ENCODE results near the gene TPT1.
"Not testable (repeated sequence)": the region's sequence is repeated elsewhere in the genome, so short reads cannot be mapped to it uniquely, and the experiment has no call there.

Gene TPT1

GRCh38 chr13:45385907-45386553 lies 45.0 kb upstream of the TPT1 start:
- Histone ChIP-seq H3K27me3 (ENCODE audit: control insufficient read depth in 1 of 2, insufficient read depth in 1 of 2, low read length in 2 of 2) (no peaks in the 10 kb centered on the region), H3K9ac (ENCODE audit: low read length) (no peak overlapping the region), H2BK5ac (ENCODE audit: low read depth, low read length, poor library complexity, severe bottlenecking) (no peak overlapping the region), H3K4me2 (ENCODE audit: low read length, poor library complexity, severe bottlenecking) (no peak overlapping the region), H4K91ac (ENCODE audit: low read length) (no peak overlapping the region), H2BK12ac (ENCODE audit: low read length in 2 of 2) (no peak overlapping the region), H2AFZ (ENCODE audit: low read depth, low read length) (no peak overlapping the region), H2AK5ac (ENCODE audit: low read length, severe bottlenecking) (no peak overlapping the region), H3K27ac (ENCODE audit: low read length, poor library complexity, severe bottlenecking) (no peak overlapping the region), H3K18ac (ENCODE audit: low read depth in 1 of 2, low read length in 2 of 2) (no peak overlapping the region), H3K4me1 (ENCODE audit: control insufficient read depth, insufficient read depth, low read depth, low read length) (no peaks in the 10 kb centered on the region), H3K79me1 (replicated peaks; ENCODE audit: low read length, poor library complexity, severe bottlenecking) (no peaks in the 10 kb centered on the region), H3K36me3 (ENCODE audit: control insufficient read depth in 1 of 2, insufficient read depth in 2 of 2, low read depth in 1 of 2, low read length in 2 of 2) (peaks cover 14 to 47% of the 10 kb centered on the region in 2 experiments), H3K4ac (ENCODE audit: low read depth in 1 of 2, low read length in 2 of 2) (no peak overlapping the region), H3K4me3 (ENCODE audit: insufficient read depth in 1 of 2, low read depth in 1 of 2, low read length in 2 of 2) (no peak overlapping the region), H2BK120ac (ENCODE audit: low read depth, low read length) (no peak overlapping the region), H3K23ac (ENCODE audit: low read length in 2 of 2) (no peak overlapping the region), H3K14ac (ENCODE audit: low read length in 2 of 2) (no peak overlapping the region), H3K9me3 (ENCODE audit: control insufficient read depth, low read length) (no peaks in the 10 kb centered on the region), H2BK15ac (ENCODE audit: low read depth, poor library complexity, severe bottlenecking) (no peak overlapping the region), H4K8ac (ENCODE audit: low read length) (no peak overlapping the region)
- no peak for DNase-seq
- 94% methylated on average over 5 of the region's 5 CpGs for WGBS

DNA sequence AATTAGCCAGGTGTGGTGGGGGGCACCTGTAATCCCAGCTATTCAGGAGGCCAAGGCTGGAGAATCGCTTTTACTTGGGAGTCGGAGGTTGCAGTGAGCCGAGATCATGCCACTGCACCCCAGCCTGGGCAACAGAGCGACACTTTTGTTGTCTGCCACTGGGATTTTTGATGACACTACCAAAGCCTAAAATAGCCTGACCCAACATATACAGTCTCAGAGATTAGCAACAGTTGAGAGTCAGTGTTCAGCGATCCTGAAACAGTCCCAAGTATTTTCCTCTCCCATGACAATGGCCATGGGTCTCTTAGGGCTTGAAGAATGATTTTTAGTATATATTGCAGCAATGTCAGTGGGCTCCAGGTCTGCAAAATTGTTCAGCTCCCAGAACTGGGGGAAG lies 44.3 kb upstream of the TPT1 start:
- H4K91ac ChIP-seq (ENCODE audit: low read length) = no peak overlapping the region
- no peak overlapping the region for H3K27ac ChIP-seq (ENCODE audit: low read length, poor library complexity, severe bottlenecking)
- no peak overlapping the region for H2BK12ac ChIP-seq (ENCODE audit: low read length in 2 of 2)
- H3K14ac ChIP-seq (ENCODE audit: low read length in 2 of 2) = no peak overlapping the region
- no peak overlapping the region for H3K4me2 ChIP-seq (ENCODE audit: low read length, poor library complexity, severe bottlenecking)
- no peaks in the 10 kb centered on the region for H3K79me1 ChIP-seq (replicated peaks; ENCODE audit: low read length, poor library complexity, severe bottlenecking)
- no peak overlapping the region for H3K18ac ChIP-seq (ENCODE audit: low read depth in 1 of 2, low read length in 2 of 2)
- H2AK5ac ChIP-seq (ENCODE audit: low read length, severe bottlenecking) = no peak overlapping the region
- no peaks in the 10 kb centered on the region for H3K27me3 ChIP-seq (ENCODE audit: control insufficient read depth in 1 of 2, insufficient read depth in 1 of 2, low read length in 2 of 2)
- no peak overlapping the region for H3K23ac ChIP-seq (ENCODE audit: low read length in 2 of 2)
- H3K4ac ChIP-seq (ENCODE audit: low read depth in 1 of 2, low read length in 2 of 2) = no peak overlapping the region
- no peaks in the 10 kb centered on the region for H3K9me3 ChIP-seq (ENCODE audit: control insufficient read depth, low read length)
- no peaks in the 10 kb centered on the region for H3K4me1 ChIP-seq (ENCODE audit: control insufficient read depth, insufficient read depth, low read depth, low read length)
- DNase-seq = no peak
- no peak overlapping the region for H2BK15ac ChIP-seq (ENCODE audit: low read depth, poor library complexity, severe bottlenecking)
- 95% methylated on average over 4 of the region's 5 CpGs for WGBS
- H3K9ac ChIP-seq (ENCODE audit: low read length) = no peak overlapping the region
- H3K36me3 ChIP-seq (ENCODE audit: control insufficient read depth in 1 of 2, insufficient read depth in 2 of 2, low read depth in 1 of 2, low read length in 2 of 2) = peaks cover 12 to 43% of the 10 kb centered on the region in 2 experiments
- no peak overlapping the region for H2BK5ac ChIP-seq (ENCODE audit: low read depth, low read length, poor library complexity, severe bottlenecking)
- no peak overlapping the region for H2BK120ac ChIP-seq (ENCODE audit: low read depth, low read length)
- no peak overlapping the region for H3K4me3 ChIP-seq (ENCODE audit: insufficient read depth in 1 of 2, low read depth in 1 of 2, low read length in 2 of 2)
- H2AFZ ChIP-seq (ENCODE audit: low read depth, low read length) = no peak overlapping the region
- no peak overlapping the region for H4K8ac ChIP-seq (ENCODE audit: low read length)

DNA sequence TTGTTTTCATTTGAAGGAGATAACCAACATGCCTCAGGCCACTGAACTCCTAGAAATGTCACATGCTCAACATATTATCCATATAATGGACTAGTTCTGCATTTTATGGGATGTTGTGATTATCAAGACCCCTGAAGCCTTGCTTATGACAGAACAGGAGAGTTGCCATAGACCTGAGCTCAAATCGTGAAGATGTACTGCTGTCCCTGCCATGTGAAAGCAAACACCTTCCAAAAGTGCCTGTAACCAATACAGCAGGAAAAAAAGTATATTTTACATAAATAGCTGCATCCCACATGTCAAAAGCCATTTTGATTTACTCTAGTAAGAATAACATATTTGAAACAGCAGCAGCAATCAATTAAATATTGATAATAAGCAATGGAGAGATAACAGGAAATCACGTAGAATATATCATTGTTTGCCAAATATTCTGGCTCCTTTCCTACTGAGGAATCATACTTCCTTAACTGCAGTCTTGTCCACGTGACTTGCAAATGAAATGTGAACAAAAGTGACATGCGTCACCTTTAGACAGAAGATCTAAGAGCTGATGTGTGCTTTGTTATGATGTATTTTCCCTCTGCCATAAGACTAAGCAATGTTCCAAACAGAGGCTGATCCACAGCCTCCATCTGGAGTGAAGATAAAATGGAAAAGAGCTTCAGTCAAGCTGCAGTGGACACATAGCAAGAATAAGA lies 43.6 kb upstream of the TPT1 start:
- Histone ChIP-seq H3K36me3 (ENCODE audit: control insufficient read depth in 1 of 2, insufficient read depth in 2 of 2, low read depth in 1 of 2, low read length in 2 of 2) (peaks cover 12 to 43% of the 10 kb centered on the region in 2 experiments), H2BK5ac (ENCODE audit: low read depth, low read length, poor library complexity, severe bottlenecking) (no peak overlapping the region), H3K9me3 (ENCODE audit: control insufficient read depth, low read length) (no peaks in the 10 kb centered on the region), H3K18ac (ENCODE audit: low read depth in 1 of 2, low read length in 2 of 2) (no peak overlapping the region), H3K14ac (ENCODE audit: low read length in 2 of 2) (no peak overlapping the region), H3K23ac (ENCODE audit: low read length in 2 of 2) (no peak overlapping the region), H2BK12ac (ENCODE audit: low read length in 2 of 2) (no peak overlapping the region), H3K79me1 (replicated peaks; ENCODE audit: low read length, poor library complexity, severe bottlenecking) (no peaks in the 10 kb centered on the region), H3K4ac (ENCODE audit: low read depth in 1 of 2, low read length in 2 of 2) (no peak overlapping the region), H3K27me3 (ENCODE audit: control insufficient read depth in 1 of 2, insufficient read depth in 1 of 2, low read length in 2 of 2) (no peaks in the 10 kb centered on the region), H3K27ac (ENCODE audit: low read length, poor library complexity, severe bottlenecking) (no peak overlapping the region), H2BK15ac (ENCODE audit: low read depth, poor library complexity, severe bottlenecking) (no peak overlapping the region), H3K4me2 (ENCODE audit: low read length, poor library complexity, severe bottlenecking) (no peak overlapping the region), H2AFZ (ENCODE audit: low read depth, low read length) (no peak overlapping the region), H2AK5ac (ENCODE audit: low read length, severe bottlenecking) (no peak overlapping the region), H3K9ac (ENCODE audit: low read length) (no peak overlapping the region), H4K8ac (ENCODE audit: low read length) (no peak overlapping the region), H3K4me1 (ENCODE audit: control insufficient read depth, insufficient read depth, low read depth, low read length) (no peaks in the 10 kb centered on the region), H3K4me3 (ENCODE audit: insufficient read depth in 1 of 2, low read depth in 1 of 2, low read length in 2 of 2) (no peak overlapping the region), H2BK120ac (ENCODE audit: low read depth, low read length) (no peak overlapping the region), H4K91ac (ENCODE audit: low read length) (no peak overlapping the region)
- DNase-seq = no peak
- 96% methylated on average over 4 of the region's 4 CpGs for WGBS

GRCh38 chr13:45382739-45383138 lies 41.8 kb upstream of the TPT1 start:
- not testable (repeated sequence) for H3K4me2 ChIP-seq (ENCODE audit: low read length, poor library complexity, severe bottlenecking); H3K9ac ChIP-seq (ENCODE audit: low read length); H3K4me1 ChIP-seq (ENCODE audit: control insufficient read depth, insufficient read depth, low read depth, low read length); H3K27me3 ChIP-seq (ENCODE audit: control insufficient read depth in 1 of 2, insufficient read depth in 1 of 2, low read length in 2 of 2); H2BK120ac ChIP-seq (ENCODE audit: low read depth, low read length); H4K91ac ChIP-seq (ENCODE audit: low read length); H3K4me3 ChIP-seq (ENCODE audit: insufficient read depth in 1 of 2, low read depth in 1 of 2, low read length in 2 of 2); H2AK5ac ChIP-seq (ENCODE audit: low read length, severe bottlenecking); H2BK5ac ChIP-seq (ENCODE audit: low read depth, low read length, poor library complexity, severe bottlenecking); H3K23ac ChIP-seq (ENCODE audit: low read length in 2 of 2); H2BK12ac ChIP-seq (ENCODE audit: low read length in 2 of 2); H3K9me3 ChIP-seq (ENCODE audit: control insufficient read depth, low read length); H3K4ac ChIP-seq (ENCODE audit: low read depth in 1 of 2, low read length in 2 of 2); H3K18ac ChIP-seq (ENCODE audit: low read depth in 1 of 2, low read length in 2 of 2); H3K79me1 ChIP-seq (replicated peaks; ENCODE audit: low read length, poor library complexity, severe bottlenecking); DNase-seq; H3K14ac ChIP-seq (ENCODE audit: low read length in 2 of 2); H2BK15ac ChIP-seq (ENCODE audit: low read depth, poor library complexity, severe bottlenecking); H3K27ac ChIP-seq (ENCODE audit: low read length, poor library complexity, severe bottlenecking); H2AFZ ChIP-seq (ENCODE audit: low read depth, low read length); H4K8ac ChIP-seq (ENCODE audit: low read length)
- WGBS = 99% methylated on average over 6 of the region's 8 CpGs
- peaks cover 5 to 32% of the 10 kb centered on the region in 2 experiments for H3K36me3 ChIP-seq (ENCODE audit: control insufficient read depth in 1 of 2, insufficient read depth in 2 of 2, low read depth in 1 of 2, low read length in 2 of 2)
